Measurements from ENCODE around the gene HYOU1. TPM values are rescaled to one million over a fixed set of nuclear protein-coding genes. Genes with fewer than 3 reads are reported as not detected.
"Not testable (repeated sequence)": the region's sequence is repeated elsewhere in the genome, so short reads cannot be mapped to it uniquely, and the experiment has no call there.

HYOU1 gene
- total RNA-seq, 4 donors from 2014 or later = 46.4 to 131 (median 61.0) TPM

DNA sequence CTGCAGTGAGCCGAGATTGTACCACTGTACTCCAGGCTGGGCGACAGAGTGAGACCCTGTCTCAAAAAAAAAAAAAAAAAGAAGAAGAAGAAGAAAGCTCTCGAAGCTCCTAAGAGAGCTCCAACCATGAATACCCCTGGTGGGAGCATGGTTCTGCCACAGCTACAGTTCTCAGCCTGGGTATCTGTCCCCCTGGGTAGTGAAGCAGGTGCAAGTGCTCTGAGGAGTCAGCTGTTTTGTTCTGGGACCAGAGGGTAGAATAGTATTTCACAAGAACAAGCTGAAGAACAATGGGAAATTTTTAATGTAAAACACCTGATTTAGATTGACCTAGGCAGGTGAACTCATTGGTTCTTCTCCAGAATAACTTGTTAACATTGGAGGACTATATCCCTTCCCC lies 4.3 kb upstream of the HYOU1 start:
- intact Hi-C loops (cut with DNase I; ENCODE audit: low total_unique reads) = no loop called here
- Histone ChIP-seq H3K27ac (no peak overlapping the region), H3K36me3 (no peaks in the 10 kb centered on the region), H3K27me3 (no peaks in the 10 kb centered on the region), H3K4me1 (peaks cover 9 to 22% (median 15%) of the 10 kb centered on the region in 4 donors), H3K9me3 (no peaks in the 10 kb centered on the region), H3K4me3 (no peak overlapping the region)
- in situ Hi-C loops (cut with MboI; ENCODE audit: low pct_ligation_motif_present in 1 of 4, low pct_unique_long_range_greater_than_20kb in 1 of 4, low sequenced_read_pairs in 3 of 4) = no loop called here
- DNase-seq = no peak
- TF ChIP-seq POLR2AphosphoS5 (IDR thresholded peaks at IDR 0.05) (no peak), POLR2A (IDR thresholded peaks at IDR 0.05) (no peak), EP300 (IDR thresholded peaks at IDR 0.05; ENCODE audit: low read depth) (no peak)
- TF ChIP-seq, protein P1, sequence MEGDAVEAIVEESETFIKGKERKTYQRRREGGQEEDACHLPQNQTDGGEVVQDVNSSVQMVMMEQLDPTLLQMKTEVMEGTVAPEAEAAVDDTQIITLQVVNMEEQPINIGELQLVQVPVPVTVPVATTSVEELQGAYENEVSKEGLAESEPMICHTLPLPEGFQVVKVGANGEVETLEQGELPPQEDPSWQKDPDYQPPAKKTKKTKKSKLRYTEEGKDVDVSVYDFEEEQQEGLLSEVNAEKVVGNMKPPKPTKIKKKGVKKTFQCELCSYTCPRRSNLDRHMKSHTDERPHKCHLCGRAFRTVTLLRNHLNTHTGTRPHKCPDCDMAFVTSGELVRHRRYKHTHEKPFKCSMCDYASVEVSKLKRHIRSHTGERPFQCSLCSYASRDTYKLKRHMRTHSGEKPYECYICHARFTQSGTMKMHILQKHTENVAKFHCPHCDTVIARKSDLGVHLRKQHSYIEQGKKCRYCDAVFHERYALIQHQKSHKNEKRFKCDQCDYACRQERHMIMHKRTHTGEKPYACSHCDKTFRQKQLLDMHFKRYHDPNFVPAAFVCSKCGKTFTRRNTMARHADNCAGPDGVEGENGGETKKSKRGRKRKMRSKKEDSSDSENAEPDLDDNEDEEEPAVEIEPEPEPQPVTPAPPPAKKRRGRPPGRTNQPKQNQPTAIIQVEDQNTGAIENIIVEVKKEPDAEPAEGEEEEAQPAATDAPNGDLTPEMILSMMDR (IDR thresholded peaks at IDR 0.05) = no peak
- WGBS, 2 donors (ENCODE audit: low coverage in 1 of 2) = 97% methylated on average over 3 of the region's 3 CpGs; no CpG with 5 or more reads in 1 of the 2 donors

DNA sequence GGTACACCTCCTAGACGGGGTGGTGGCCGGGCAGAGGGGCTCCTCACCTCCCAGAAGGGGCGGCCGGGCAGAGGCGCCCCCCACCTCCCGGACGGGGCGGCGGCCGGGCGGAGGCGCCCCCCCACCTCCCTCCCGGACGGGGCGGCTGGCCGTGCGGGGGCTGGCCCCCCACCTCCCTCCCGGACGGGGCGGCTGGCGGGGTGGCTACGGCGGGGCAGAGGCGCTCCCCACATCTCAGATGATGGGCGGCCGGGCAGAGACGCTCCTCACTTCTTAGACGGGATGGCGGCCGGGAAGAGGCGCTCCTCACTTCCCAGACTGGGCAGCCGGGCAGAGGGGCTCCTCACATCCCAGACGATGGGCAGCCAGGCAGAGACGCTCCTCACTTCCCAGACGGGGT lies 2.1 kb upstream of the HYOU1 start:
- in situ Hi-C loops (cut with MboI; ENCODE audit: low pct_ligation_motif_present in 1 of 4, low pct_unique_long_range_greater_than_20kb in 1 of 4, low sequenced_read_pairs in 3 of 4); intact Hi-C loops (cut with DNase I; ENCODE audit: low total_unique reads); DNase-seq; H3K27ac ChIP-seq; H3K4me3 ChIP-seq; H3K36me3 ChIP-seq; H3K27me3 ChIP-seq; H3K9me3 ChIP-seq: not testable (repeated sequence)
- H3K4me1 ChIP-seq = peaks cover 7 to 27% (median 19%) of the 10 kb centered on the region in 4 donors
- WGBS, 2 donors (ENCODE audit: low coverage in 1 of 2) = 98% methylated on average over 7 of the region's 35 CpGs; no CpG with 5 or more reads in 1 of the 2 donors

DNA sequence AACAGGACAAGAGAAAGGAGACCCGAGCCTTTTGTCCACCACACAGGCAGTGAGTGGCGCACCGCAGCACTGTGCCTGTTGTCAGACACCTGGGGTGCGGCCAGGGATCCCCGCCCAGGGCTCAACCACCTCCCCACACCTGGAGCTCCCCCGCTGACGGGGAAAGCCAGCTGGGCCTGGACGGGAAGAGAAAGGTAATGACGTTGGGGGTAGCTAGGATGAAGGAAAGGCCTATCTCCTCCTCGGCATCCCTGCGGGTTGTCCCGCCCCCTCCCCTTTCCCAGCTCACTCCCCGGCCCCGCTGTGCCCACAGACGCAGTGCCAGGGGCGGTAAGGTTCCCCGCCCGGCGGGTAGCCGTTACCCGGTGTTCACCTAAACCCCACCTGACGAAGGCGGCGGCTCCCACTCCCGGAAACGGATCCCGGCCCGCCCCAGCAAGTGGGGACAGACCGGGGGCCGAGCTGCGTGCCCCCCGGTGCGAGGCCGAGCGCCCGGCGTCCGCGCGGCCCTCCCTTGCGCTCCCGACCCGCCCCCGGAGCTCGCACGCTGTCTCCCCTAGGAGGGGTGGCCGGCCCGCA lies 495 bp downstream of the HYOU1 start:
- 1% methylated on average over 40 of the region's 48 CpGs; no CpG with 5 or more reads in 1 of the 2 donors for WGBS, 2 donors (ENCODE audit: low coverage in 1 of 2)
- peak; percentile 70 for DNase-seq
- TF ChIP-seq POLR2A (IDR thresholded peaks at IDR 0.05) = no peak
- TF ChIP-seq, protein P1 (IDR thresholded peaks at IDR 0.05) = no peak
- TF ChIP-seq POLR2AphosphoS5 (IDR thresholded peaks at IDR 0.05) = no peak
- no peak for TF ChIP-seq EP300 (IDR thresholded peaks at IDR 0.05; ENCODE audit: low read depth)
- H3K9me3 ChIP-seq = no peaks in the 10 kb centered on the region
- in situ Hi-C loops (cut with MboI; ENCODE audit: low pct_ligation_motif_present in 1 of 4, low pct_unique_long_range_greater_than_20kb in 1 of 4, low sequenced_read_pairs in 3 of 4) (no loop called here), intact Hi-C loops (cut with DNase I; ENCODE audit: low total_unique reads) (no loop called here)
- peaks cover 0 to 32% (median 14%) of the 10 kb centered on the region in 4 donors for H3K36me3 ChIP-seq
- peak overlapping the region; percentile 65 to 90 (median 82) for H3K4me3 ChIP-seq
- peaks cover 7 to 22% (median 19%) of the 10 kb centered on the region in 4 donors for H3K4me1 ChIP-seq
- H3K27ac ChIP-seq = peak overlapping the region; percentile 84 to 97 (median 90)
- H3K27me3 ChIP-seq = no peaks in the 10 kb centered on the region

DNA sequence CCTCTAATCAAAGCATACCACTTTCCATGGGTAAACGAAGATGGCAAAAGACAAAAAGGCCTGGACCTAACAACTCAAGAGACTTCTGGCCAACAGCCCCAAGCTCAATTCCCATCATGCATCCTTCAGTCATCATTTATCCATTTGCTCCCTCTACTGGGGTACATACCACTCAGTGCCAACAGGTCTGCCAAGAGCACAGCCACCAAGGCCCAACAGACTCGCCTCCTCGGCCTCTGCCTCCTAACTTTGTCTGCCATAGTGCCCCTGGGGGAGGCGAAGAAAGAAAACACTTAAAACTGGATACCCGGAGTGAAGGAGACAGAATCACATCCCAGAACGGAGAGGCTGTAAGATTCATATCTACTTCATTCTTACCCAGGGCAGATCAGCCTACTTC lies 1.1 kb downstream of the HYOU1 start:
- no peak for DNase-seq
- intact Hi-C loops (cut with DNase I; ENCODE audit: low total_unique reads) = no loop called here
- Histone ChIP-seq H3K9me3 (no peaks in the 10 kb centered on the region), H3K4me1 (peaks cover 7 to 22% (median 19%) of the 10 kb centered on the region in 4 donors), H3K4me3 (peak overlapping the region in 3 of 4 donors; percentile 65 to 87 (median 76)), H3K27me3 (no peaks in the 10 kb centered on the region), H3K36me3 (peaks cover 0 to 34% (median 14%) of the 10 kb centered on the region in 4 donors), H3K27ac (peak overlapping the region; percentile 84 to 97 (median 90))
- WGBS, 2 donors (ENCODE audit: low coverage in 1 of 2) = 0 to 38% methylated on average over 2 to 6 of the region's 6 CpGs
- TF ChIP-seq POLR2A (IDR thresholded peaks at IDR 0.05) = no peak
- TF ChIP-seq EP300 (IDR thresholded peaks at IDR 0.05; ENCODE audit: low read depth) = no peak
- TF ChIP-seq, protein P1 (IDR thresholded peaks at IDR 0.05) = no peak
- no peak for TF ChIP-seq POLR2AphosphoS5 (IDR thresholded peaks at IDR 0.05)
- in situ Hi-C loops (cut with MboI; ENCODE audit: low pct_ligation_motif_present in 1 of 4, low pct_unique_long_range_greater_than_20kb in 1 of 4, low sequenced_read_pairs in 3 of 4) = no loop called here
